Left ventricle myocardium inferior (tissue), 1 donor: ENCODE data around the gene HHIPL1. TPM values are rescaled to one million over a fixed set of nuclear protein-coding genes. Genes with fewer than 3 reads are reported as not detected.

Source experiments
- DNase-seq: peaks from one replicate; pipeline ENCODE4 v3.0.0-alpha.2; 2020
- H3K27ac ChIP-seq: fragments of 200-600 bp; replicated peaks from 2 replicates; pipeline ENCODE4 v1.8.0; 2021
- H3K27me3 ChIP-seq: fragments of 200-600 bp; 2 replicates; pipeline ENCODE4 v1.8.0; 2021; ENCODE audit warnings: low read depth
- H3K36me3 ChIP-seq: fragments of 200-600 bp; 2 replicates; pipeline ENCODE4 v1.8.0; 2021
- H3K4me1 ChIP-seq: fragments of 200-600 bp; 2 replicates; pipeline ENCODE4 v1.8.0; 2021
- H3K4me3 ChIP-seq: fragments of 200-600 bp; 2 replicates; pipeline ENCODE4 v1.8.0; 2021; ENCODE audit warnings: mild to moderate bottlenecking, moderate library complexity
- H3K9me3 ChIP-seq: fragments of 200-600 bp; replicated peaks from 2 replicates; pipeline ENCODE4 v1.8.0; 2021
- CTCF ChIP-seq: fragments of 200-600 bp; IDR thresholded peaks from 2 replicates; pipeline ENCODE4 v1.8.0; 2021; ENCODE audit warnings: antibody characterized with exemption, mild to moderate bottlenecking, borderline replicate concordance
- intact Hi-C: fragments of 100-400 bp; cut with micrococcal nuclease; formaldehyde crosslinking; loops from one replicate; pipeline ENCODE4 v1.11.0; 2022
- total RNA-seq: library from RNA; stranded (reverse); fragmentation: NEBNext Ultra II Directional; extraction: Animal tissue kit (Norgen Biotek cat#: 25700); gene quantifications from one replicate; pipeline ENCODE4 v1.2.1, GENCODE V29; 2021
- donor health status: DM: no; HTN: yes; CAD: no; lungs with severe emphysema.

The HHIPL1 gene
- total RNA-seq, 1 donor from 2014 or later = 1.2 TPM

GRCh38 chr14:99693918-99694317 is 49.0 kb downstream of the HHIPL1 start:
- Histone ChIP-seq H3K9me3 (no peaks in the 10 kb centered on the region), H3K4me3 (no peak overlapping the region), H3K4me1 (peaks cover 6% of the 10 kb centered on the region), H3K27me3 (no peaks in the 10 kb centered on the region), H3K36me3 (no peaks in the 10 kb centered on the region), H3K27ac (no peak overlapping the region)
- DNase-seq = no peak
- intact Hi-C loops = no loop called here
- TF ChIP-seq CTCF = no peak

GRCh38 chr14:99696929-99697328 is 52.0 kb downstream of the HHIPL1 start:
- H3K4me1 ChIP-seq = peaks cover 6% of the 10 kb centered on the region
- DNase-seq = no peak
- peaks cover under 1% of the 10 kb centered on the region for H3K36me3 ChIP-seq
- TF ChIP-seq CTCF = no peak
- no peaks in the 10 kb centered on the region for H3K27me3 ChIP-seq
- no peak overlapping the region for H3K27ac ChIP-seq
- H3K4me3 ChIP-seq = no peak overlapping the region
- intact Hi-C loops = no loop called here
- H3K9me3 ChIP-seq = peaks cover 4% of the 10 kb centered on the region

GRCh38 chr14:99698236-99698635 is 53.3 kb downstream of the HHIPL1 start:
- peaks cover 17% of the 10 kb centered on the region for H3K9me3 ChIP-seq
- H3K27me3 ChIP-seq = no peaks in the 10 kb centered on the region
- TF ChIP-seq CTCF = no peak
- H3K4me1 ChIP-seq = peaks cover 6% of the 10 kb centered on the region
- intact Hi-C loops = no loop called here
- peaks cover 8% of the 10 kb centered on the region for H3K36me3 ChIP-seq
- DNase-seq = no peak
- H3K27ac ChIP-seq = no peak overlapping the region
- no peak overlapping the region for H3K4me3 ChIP-seq

- Histone ChIP-seq H3K36me3 (peaks cover 12% of the 10 kb centered on the region), H3K27me3 (no peaks in the 10 kb centered on the region), H3K27ac (no peak overlapping the region), H3K9me3 (peaks cover 21% of the 10 kb centered on the region), H3K4me1 (peaks cover 6% of the 10 kb centered on the region), H3K4me3 (no peak overlapping the region)
- DNase-seq = no peak
- intact Hi-C loops = no loop called here
- TF ChIP-seq CTCF = no peak
Measured at GRCh38 chr14:99698642-99699041, 53.7 kb downstream of the HHIPL1 start.

GRCh38 chr14:99699085-99699760 is 54.3 kb downstream of the HHIPL1 start:
- peaks cover 15% of the 10 kb centered on the region for H3K36me3 ChIP-seq
- no peak overlapping the region for H3K27ac ChIP-seq
- no peaks in the 10 kb centered on the region for H3K27me3 ChIP-seq
- H3K9me3 ChIP-seq = peaks cover 27% of the 10 kb centered on the region
- no peak overlapping the region for H3K4me3 ChIP-seq
- TF ChIP-seq CTCF = no peak
- DNase-seq = no peak
- peaks cover 6% of the 10 kb centered on the region for H3K4me1 ChIP-seq
- intact Hi-C loops = no loop called here
